Sciatic nerve (tissue), 2 donors: ENCODE results near the gene FRMPD2. TPM values are rescaled to one million over a fixed set of nuclear protein-coding genes. Genes with fewer than 3 reads are reported as not detected.
"Not testable (repeated sequence)": the region's sequence is repeated elsewhere in the genome, so short reads cannot be mapped to it uniquely, and the experiment has no call there.

ENCODE experiments used
- ATAC-seq: fragments of 200-7000 bp; cut with Tn5 transposase; one replicate; pipeline ENCODE4 v1.9.1; 2020; ENCODE audit warnings: mild to moderate bottlenecking, moderate library complexity
- DNase-seq: peaks from one replicate; pipeline ENCODE4 v3.0.0-alpha.2; 2020; ENCODE audit warnings: low spot score
- intact Hi-C: fragments of 100-400 bp; cut with DNase I; formaldehyde crosslinking; loops from one replicate; pipeline ENCODE4 v1.14.2; 2022
- total RNA-seq: library from RNA; stranded (reverse); fragmentation: NEBNext Ultra II Directional; extraction: Animal tissue kit (Norgen Biotek cat#: 25700); gene quantifications from one replicate; pipeline ENCODE4 v1.2.1, GENCODE V29; 2021
- donor health status: DM: no; HTN: no; CAD: no.
- donor health status: DM: no; HTN: no; CAD: no.

FRMPD2 gene
- total RNA-seq, 1 donor from 2014 or later, result 0.13 TPM

DNA sequence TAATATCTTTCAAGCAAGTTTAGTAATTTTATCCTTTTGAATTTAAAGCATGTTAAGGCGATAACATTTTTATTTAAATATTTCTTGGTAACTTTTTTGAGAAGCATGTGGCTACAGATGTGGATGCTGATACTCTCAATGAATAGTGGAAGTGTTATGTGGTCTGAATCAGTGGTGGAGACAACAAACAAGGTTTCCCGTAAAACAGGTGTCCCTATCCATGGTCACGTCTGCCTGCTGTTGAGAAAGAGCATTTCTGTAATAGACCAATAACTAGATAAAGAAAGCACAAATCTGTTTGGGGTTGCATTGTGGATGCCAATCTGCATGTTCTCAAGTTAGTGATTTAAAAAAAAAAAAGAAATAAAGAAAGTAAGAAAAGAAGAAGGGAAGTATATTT lies 18.1 kb upstream of the FRMPD2 start:
- intact Hi-C loops, result no loop called here

GRCh38 chr10:48291190-48291589 lies 16.7 kb upstream of the FRMPD2 start:
- ATAC-seq, result no peak
- no peak for DNase-seq
- intact Hi-C loops, result no loop called here

More for the DNA sequence above, 18.1 kb upstream of the FRMPD2 start:
- ATAC-seq, result no peak
- DNase-seq, result no peak

GRCh38 chr10:48290286-48290685 lies 15.8 kb upstream of the FRMPD2 start:
- ATAC-seq (no peak), DNase-seq (no peak)
- intact Hi-C loops, result no loop called here

DNA sequence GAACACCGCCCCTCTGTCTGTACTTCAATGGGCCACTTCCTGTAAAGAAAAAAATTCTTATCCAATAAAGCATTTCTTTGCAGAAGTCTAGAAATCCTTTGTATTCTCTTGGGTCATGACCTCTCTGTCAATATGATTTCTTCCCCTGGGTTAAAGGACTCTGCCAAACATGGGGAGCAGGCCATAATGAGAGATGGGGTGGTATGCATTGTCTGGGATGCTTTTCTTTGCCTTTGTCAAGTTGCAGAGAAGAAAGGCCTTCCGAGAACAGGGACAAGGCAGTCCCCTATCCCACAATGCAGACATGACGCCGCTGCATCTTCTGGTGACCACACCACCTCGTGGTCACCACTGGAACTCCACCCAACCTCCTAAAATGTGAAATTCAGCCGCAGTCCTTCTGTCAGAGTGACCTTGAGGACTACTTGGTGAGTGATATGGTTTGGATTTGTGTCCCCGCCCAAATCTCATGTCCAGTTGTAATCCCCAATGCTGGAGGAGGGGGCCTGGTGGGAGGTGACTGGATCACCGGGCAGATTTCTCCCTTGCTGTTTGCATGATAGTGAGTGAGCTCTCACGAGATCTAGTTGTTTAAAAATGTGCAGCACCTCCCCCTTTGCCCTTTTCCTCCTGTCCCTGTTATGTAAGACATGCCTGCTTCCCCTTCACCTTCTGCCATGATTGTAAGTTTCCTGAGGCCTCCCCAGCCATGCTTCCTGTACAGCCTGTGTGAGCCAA lies 15.2 kb upstream of the FRMPD2 start:
- ATAC-seq, result peak; percentile 76
- DNase-seq, result peak; percentile 65
- intact Hi-C loops, result no loop called here

DNA sequence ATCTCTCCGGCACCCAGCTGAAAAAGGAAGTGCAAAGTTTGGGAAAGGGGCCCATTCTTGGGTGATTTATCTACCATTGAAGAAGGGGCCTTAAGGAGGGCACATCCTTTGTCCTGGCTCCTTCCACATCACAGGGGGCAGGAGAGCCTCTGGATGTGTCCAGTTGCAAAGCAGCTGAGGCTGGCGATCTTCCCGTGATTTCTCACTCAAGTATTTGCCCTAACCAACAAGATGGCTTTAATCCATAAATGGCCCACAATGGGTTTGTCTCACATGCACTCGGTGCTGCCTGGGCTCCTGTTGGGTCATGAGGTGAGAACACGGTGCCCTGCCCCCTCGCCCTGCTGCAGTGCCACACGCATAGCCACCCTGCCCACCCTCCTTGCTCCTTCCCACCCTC lies 14.2 kb upstream of the FRMPD2 start:
- DNase-seq (no peak), ATAC-seq (no peak)
- intact Hi-C loops, result no loop called here

DNA sequence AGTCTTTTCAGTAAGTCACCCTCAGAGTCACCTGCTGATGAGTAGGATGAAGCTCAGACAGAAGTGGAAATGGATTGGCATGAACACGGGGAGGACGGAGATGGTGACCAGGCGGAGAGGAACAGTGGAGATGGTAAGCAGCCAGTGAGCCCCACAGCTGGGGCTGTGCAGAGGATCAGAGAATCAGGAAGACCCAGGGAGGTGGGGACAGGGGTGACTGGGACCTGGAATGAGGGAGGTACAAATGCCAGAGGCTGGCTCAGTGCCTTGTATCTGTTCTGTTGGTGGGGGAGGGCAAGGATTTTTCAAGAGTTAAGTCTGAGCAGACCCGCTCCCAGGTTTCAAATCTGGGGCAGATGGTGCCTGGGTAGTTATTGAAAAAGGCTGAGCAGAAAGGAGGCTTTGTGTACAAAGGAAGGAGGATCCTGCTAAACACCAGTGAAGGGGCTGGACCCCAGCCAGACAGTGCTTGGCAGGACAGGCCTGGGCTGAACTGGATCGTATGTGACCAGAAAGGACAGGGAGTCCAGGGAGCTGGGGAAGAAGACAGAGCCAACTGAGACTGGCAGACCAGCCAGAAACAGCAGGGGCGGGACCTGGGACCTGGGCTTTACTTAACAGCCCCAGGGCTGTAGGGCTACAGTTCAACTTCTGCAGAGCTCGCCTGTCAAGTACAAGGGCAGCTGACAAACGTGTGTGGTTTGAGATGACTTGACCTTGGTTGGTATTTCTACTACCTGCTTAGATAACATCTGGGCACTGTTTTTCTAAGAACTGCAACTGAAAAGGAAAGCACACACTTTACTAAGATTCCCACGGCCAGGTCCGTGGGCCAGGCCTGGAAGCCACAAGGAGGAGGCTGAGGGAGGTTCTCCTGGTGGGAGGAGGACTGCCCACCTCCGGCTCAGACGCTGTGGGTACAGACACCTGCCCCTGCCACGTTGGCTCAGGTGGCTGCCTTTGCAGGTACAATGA lies 13.2 kb upstream of the FRMPD2 start:
- intact Hi-C loops, result no loop called here
- ATAC-seq (peak; percentile 50), DNase-seq (peak; percentile 59)

GRCh38 chr10:48286356-48286755 lies 11.9 kb upstream of the FRMPD2 start:
- no peak for ATAC-seq
- DNase-seq, result no peak
- intact Hi-C loops, result no loop called here

GRCh38 chr10:48285710-48286109 lies 11.2 kb upstream of the FRMPD2 start:
- DNase-seq (no peak), ATAC-seq (no peak)
- intact Hi-C loops, result no loop called here

DNA sequence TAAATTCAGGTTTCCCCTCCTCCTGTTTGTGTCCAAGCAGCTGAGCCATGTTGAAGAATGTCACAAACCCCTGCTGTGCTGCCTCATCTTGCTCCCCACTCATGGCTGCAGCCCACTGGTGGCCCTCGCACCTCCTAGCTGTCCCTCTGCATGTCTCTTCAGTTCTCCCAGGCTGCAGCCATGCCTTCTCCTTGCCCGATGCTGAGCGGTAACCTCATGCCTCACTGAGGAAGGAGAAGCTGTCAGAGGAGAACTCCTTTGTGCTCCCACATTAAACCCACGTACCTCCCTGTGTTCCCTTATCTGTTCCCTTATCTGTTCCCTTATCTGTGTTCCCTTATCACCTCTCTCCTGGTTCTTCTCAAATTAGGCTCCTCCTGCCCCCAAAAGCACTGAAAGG lies 10.3 kb upstream of the FRMPD2 start:
- intact Hi-C loops, result no loop called here
- ATAC-seq (no peak), DNase-seq (no peak)

DNA sequence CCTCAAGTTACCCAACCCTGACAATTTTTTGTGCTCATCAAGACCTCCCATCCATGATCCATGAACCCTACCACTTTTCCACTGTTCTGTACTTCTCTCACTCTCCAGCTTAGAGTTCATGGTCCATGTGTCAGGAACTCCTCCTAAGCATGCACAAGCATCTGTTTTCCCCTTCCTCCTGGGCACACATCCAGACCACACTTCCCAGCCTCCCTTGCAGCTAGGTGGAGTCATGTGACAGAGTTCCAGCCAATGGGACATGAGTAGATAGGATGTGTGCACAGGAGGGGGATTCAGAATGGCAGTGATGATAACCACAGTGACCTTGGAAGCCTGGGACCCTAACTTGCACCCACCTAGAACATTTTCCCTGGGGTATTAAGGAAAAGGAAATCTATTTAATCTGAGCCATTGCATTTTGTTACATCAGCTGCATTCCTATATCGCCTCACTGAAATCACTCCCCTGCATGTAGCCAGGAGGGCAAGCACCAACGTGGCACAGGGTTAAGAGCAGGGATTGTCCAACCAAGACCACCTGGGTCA lies 9.6 kb upstream of the FRMPD2 start:
- intact Hi-C loops, result no loop called here
- no peak for DNase-seq
- ATAC-seq, result no peak

- intact Hi-C loops, result no loop called here
Observed at GRCh38 chr10:48282829-48283228, 8.3 kb upstream of the FRMPD2 start.

DNA sequence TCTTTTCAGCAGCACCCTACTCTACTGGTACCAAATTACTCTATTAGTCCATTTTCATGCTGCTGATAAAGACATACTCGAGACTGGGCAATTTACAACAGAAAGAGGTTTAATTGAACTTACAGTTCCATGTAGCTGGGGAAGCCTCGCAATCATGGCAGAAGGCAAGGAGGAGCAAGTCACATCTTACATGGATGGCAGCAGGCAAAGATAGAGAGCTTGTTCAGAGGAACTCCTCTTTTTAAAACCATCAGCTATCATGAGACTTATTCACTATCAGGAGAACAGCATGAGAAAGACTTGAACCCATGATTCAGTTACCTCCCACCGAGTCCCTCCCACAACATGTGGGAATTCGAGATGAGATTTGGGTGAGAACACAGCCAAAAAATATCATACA lies 7.2 kb upstream of the FRMPD2 start:
- DNase-seq, intact Hi-C loops, ATAC-seq: not testable (repeated sequence)

More at GRCh38 chr10:48282829-48283228, 8.3 kb upstream of the FRMPD2 start:
- ATAC-seq (no peak), DNase-seq (no peak)

- DNase-seq, result no peak
- intact Hi-C loops, result no loop called here
- ATAC-seq, result no peak
Observed at GRCh38 chr10:48279081-48279751, 4.7 kb upstream of the FRMPD2 start.

- DNase-seq (no peak), ATAC-seq (no peak)
- intact Hi-C loops, result no loop called here
Observed at GRCh38 chr10:48277093-48277492, 2.6 kb upstream of the FRMPD2 start.

DNA sequence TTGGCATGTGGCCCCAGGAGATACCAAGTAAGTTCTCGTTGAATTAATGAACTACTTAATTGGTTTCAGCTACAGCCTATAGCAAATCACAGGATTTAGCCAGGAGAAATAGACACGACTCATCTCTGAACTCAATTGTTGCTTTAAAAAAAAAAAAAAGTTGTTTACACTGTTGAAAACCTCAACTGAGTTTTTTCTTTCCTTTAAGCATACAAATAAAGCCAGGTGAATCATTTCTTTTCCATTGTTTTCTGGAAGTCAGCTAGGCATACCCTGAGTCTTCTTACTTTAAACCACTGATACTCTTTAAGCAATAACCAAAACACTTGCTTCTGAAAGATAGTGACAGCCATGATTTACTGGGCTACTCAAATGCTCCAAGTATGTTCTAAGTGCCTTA lies 755 bp downstream of the FRMPD2 start:
- intact Hi-C loops, result no loop called here
- ATAC-seq (no peak), DNase-seq (no peak)

DNA sequence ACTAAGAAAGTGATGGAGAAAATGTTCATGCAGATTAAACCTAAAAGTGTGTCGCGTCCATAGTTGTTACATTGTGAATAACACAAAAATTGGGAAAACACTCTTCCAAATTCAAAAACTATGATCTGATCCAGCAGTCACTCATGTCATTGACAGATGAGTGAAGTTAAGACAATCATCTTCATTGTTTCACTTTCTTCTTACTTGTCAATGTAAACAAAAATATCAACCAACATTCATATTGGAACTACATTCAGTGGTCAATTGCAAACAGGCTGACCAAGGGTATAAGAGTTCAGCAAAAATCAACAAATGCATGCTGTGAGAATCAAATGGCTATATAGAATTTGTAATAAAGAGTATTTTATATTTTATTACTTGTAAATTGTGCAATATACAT lies 1.8 kb downstream of the FRMPD2 start:
- ATAC-seq (no peak), DNase-seq (no peak)
- intact Hi-C loops, result no loop called here

DNA sequence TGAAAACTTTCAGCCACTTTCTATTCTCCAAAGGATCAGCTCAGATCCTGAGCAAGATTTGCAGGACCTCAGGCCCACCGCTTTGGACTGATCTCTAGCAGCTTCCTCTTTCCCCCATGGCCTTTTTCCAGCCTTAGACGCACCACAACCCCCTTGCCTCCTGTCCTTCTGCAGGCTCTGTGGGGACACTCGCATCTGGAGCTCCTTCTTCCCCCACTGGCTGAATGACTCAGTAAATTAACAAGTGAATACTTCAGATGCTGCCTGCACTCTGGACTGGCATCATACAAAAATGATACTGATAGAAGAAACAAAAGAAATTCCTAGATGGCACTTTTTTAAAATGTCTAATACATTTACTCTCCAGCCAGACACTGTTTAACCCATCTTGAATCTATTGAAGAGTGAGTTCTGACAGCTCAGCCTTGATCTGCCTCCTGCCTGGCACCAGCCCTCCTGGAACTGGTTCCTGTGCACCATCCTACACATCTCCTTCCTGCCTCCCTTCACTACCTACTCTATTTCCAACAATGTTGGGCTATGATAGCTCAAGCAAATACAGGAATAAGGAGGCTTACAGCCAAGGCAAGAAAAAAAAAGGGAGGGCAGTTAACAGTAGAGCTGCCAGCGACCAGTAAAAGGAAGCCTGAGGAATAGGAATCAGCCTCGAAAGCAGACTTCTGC lies 3.3 kb downstream of the FRMPD2 start:
- ATAC-seq, result no peak
- DNase-seq, result no peak
- intact Hi-C loops, result no loop called here

DNA sequence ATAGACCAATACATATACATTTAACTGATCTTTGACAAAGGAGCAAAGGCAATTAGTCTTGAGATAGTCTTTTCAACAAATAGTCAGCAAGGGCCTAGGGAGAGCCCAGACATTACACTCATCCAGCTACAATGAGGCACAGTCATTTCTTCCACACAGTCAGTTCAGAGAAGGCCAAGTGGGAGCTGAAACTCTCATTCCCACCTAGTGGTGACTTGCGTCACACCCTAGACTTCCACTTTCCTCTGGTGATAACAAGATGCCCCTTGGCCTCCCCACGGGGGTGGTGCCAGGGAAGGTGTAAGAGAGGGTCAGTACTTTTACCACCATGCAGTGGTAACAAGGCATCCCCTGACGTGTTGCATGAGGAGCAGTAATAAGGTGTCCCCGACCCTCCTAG lies 8.0 kb downstream of the FRMPD2 start:
- no peak for DNase-seq
- intact Hi-C loops, result no loop called here
- no peak for ATAC-seq

- intact Hi-C loops, result no loop called here
- no peak for DNase-seq
- no peak for ATAC-seq
Observed at GRCh38 chr10:48258105-48258504, 16.4 kb downstream of the FRMPD2 start.
